GM21381 (cell line): ENCODE data around the gene SMOC2.
"Not testable (repeated sequence)": the region's sequence is repeated elsewhere in the genome, so short reads cannot be mapped to it uniquely, and the experiment has no call there.

Source experiments
- ATAC-seq: cut with Tn5 transposase; IDR thresholded peaks from one replicate; pipeline ENCODE4 v1.9.1; 2021; ENCODE audit warnings: mild to moderate bottlenecking, moderate library complexity; ENCODE audit not compliant: unreplicated experiment

SMOC2 gene

DNA sequence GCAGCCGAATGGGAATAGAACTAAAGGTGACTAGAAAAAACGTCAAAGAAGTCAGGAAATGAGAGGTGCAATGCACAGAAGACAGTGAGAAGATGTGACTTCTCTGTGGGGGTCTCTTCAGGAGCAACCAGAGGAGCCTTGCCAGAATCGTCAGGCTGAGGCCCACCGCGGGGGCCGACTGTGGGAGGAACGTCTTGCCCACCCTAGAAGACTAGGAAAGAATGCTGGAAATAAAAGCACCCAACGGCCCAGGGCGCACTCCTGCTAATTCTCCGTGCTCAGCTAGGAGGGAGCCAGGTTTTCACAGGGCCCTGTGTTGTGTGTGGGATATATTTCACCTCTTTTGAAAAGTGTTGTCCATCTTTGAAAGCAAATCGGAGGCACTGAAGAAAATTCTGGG, 129.2 kb downstream of the SMOC2 start:
- no peak for ATAC-seq

DNA sequence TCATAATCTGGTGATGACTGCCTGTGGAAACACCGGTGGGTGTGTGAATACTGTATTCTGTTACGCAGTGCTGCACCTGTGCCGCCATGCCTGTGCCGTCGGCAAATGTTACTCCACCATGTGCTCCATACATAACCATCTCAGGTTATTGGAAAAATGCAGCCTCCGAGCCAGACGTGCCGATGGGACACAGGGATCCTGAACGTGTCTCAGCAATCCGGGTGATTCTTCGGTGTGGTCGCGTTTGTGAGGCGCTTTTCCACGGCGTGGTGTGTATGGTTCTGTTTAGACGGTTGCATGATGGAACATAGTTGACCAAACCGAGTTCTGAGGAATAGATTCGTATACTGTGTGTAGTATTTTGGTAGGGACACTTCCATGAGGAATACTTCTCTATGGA, 130.3 kb downstream of the SMOC2 start:
- ATAC-seq: no peak

DNA sequence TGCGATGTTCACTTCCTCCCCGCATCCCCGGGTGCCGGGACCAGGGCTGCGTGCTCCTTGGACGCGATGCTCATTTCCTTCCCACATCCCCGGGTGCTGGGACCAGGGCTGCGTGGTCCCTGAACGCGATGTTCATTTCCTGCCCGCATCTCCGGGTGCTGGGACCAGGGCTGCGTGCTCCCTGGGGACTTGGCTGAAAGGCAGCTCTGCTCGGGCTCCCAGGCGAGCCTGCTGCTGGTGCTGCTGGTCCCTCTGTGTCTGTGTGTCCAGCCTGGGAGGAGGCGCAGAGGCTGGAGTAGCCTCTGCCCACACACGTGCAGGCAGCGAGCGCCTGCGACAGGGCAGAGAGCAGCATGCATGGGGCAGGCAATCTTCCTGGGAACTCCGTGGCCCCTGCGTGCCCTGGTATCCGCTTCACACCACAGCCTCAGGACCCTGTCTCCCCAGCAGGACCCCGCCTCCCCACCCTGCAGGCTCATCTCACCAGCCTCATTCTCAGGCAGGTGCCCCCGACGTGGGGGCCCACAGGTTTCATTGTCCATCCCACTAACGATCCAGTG, 132.4 kb downstream of the SMOC2 start:
- ATAC-seq: not testable (repeated sequence)

DNA sequence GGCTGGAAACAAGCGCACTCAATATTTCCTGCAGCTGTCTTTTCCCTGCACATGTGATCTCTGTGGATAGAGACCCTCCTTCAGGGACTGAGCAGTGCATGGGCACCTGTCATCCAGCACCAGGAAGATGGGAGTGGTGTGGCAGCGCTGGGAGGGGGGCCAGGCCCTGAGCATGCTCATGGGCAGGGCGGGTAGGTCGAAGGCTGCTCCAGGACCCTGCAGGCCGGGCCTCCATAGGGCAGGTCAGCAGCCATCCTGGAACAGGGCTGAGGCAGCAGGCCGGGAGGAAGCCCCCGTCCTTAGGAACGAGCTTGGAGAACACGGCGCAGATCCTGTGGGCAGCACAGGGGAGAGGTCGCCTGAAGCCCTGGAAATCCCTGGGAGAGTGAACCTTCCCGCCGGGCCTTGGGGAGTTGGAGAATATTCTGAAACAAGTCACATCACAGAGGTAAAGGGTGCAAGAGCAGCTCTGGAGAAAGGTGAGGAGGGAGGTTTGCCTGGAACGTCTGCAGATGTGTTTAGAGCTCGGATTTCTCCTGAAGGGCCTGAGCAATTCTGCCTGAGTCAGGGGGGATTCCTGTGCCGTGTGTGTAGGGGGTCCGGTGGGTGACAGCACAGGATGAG, 133.2 kb downstream of the SMOC2 start:
- ATAC-seq: no peak

DNA sequence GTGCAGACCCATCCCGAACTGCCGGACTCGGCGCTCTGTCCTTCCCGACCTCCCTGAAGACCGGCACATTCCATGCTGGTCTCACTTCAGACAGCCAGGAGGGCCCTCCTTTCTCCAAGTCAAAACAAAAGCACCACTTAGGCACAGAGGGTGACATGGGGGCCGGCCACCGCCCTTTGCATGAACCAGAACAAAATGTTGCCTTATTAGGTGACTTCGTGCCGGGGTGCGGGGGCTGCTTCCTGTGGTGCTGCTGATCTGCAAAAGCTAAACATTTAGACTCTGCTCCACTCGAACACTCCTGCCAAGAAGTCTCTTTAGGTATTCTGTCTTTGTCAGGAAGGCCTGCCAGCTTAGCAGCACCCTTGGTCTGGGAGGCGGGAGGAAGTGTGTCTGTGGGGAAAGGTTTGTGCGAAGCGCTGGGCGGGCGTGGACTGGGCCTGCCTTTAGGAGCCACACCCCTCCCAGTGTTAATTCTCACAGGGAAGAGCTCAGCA, 133.8 kb downstream of the SMOC2 start:
- no peak for ATAC-seq

DNA sequence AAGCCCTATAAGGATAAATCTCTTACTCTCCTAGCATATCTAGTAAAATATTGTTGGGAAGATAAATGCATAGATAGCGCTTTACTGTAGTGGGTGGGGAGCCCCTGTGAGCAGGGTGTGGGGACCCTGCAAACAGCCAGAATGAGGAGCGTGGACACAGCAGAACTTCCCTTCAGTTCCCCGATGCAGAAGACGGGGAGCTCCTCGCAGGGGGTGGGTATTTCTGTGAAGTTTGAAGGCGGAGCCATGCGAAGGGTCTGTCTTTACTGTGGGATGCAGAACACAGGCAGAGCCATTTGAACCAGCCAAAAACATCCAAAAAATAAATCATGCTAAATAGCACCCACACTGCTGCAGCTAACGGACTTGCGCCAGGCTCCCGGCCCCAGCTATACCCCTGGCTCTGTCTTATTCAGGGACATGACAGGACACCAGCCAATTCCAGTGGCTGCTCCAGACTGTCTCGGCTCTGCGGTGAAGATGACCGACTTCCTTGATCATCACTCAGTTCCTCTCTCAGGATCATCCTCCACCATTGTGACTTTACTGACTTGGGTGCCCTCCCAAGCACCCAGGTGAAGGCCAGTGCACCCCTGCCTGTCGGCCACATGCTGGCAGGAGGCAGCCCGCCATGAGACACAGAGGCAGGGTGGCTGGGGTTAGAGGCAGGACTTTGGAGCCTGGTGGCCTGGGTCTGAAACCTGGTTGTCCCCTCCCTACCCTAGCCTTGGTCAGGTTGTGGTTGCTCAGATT, 134.5 kb downstream of the SMOC2 start:
- no peak for ATAC-seq

DNA sequence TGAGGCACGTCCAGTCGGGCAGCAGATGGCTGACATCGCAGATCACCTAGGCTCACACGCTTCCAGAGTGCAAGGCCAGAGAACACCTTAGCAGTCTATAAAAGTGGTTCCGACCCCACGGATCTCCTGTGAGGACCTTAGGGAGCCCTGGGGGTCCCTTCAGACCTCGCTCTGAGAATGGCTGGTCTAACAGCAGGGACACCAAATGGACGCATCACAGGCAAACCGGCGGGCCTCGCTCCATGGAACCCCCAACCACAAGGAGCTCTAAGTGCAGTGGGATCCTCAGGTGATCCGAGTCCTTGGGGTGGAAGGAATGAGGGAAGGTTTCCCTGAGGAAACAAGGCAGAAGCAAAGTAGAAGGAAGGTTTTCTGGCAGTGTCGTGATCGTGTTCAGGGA, 135.4 kb downstream of the SMOC2 start:
- no peak for ATAC-seq

DNA sequence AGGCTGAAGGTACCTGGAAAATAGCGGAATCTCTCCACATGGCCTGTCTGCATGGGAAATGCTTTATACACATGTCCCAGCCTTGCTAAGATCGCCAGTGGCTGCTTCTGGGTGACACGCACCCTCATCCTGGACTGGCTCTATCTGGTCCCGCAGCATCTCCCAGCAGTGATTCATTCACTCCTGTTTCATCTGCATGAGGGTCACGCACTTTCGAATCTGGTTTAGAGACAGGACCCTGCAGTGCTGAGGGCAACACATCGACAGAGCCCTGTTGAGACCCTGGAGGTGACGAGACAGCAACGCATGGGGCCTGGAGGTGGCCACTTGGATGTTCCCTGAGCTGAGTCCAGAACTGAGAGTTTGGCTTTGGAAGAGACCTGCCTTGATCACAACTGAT, 136.5 kb downstream of the SMOC2 start:
- no peak for ATAC-seq

DNA sequence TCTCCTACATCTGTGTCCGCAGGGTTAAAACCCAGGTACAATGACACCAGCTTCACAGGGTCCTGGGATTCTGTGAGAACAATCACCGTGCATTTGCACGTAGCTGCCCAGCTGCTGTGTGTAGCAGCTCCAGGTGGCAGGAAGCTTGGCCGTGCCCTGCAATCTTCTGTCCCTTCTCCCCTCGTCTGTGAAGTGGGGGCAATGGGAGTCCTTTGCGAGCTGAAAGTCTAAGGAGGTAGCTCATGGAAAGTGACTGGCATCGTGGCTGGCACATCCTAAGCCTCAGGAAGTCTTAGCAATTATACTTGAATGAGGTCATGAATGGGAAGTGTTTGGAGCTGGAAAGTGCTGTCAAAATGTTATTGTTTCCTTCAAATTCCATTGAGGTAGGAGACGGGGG, 137.1 kb downstream of the SMOC2 start:
- ATAC-seq: no peak

DNA sequence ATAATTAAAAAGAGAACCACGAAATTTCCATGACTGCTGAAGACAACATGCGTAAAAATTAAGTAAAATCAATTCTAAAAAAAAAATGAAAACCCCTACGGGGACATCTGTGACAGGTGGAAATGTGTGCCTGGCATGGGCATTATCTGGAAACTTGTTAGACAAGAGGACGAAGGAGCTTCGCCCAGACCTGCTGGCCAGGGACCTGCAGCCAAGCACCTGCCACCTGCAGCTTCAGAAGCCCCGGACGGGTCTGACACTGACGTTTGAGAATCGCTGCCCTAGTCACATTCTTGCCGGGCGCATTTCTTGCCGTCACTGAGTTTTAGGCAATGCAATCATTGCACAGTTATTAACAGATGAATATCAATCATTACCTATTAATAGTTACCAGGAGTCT, 140.3 kb downstream of the SMOC2 start:
- ATAC-seq: no peak

DNA sequence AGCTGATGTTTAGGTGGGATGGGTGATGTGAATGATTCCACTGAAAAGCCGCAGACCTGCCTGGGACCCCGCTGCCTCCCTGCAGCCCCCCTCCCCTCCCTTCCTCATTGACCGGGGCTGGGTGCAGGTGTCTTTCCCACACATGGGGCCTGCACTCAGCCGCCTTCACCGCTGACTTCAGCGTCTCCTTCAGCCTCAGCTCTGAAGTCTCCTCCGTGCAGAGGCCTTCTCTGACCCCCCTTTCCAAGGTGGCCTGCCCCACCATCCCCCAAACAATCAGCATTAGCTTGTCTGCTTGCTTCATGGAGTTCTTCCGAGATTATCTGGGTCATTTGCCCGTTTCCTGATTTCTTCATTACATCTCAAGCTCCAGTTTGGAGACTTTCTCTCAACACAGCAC, 140.7 kb downstream of the SMOC2 start:
- ATAC-seq: no peak

DNA sequence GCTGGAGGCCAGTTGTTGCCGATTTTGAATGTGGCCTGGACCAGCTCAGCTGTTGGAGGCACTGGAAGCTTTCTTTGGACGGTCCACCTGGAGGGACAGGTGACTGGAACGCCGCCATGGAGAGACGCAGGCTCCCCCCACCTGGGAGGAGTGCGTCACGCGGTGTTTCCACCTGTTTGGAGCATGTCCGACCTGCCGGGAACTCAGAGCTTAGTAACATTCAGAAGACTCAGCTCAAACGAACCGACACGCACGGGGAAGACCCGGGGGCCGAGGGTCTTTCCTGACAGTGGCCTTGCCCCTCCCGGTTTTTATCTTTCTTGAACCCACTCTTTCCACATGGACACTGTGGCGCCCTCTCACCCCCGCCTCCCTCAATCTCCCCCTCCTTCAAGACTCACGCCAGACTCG, 141.6 kb downstream of the SMOC2 start:
- ATAC-seq: no peak

DNA sequence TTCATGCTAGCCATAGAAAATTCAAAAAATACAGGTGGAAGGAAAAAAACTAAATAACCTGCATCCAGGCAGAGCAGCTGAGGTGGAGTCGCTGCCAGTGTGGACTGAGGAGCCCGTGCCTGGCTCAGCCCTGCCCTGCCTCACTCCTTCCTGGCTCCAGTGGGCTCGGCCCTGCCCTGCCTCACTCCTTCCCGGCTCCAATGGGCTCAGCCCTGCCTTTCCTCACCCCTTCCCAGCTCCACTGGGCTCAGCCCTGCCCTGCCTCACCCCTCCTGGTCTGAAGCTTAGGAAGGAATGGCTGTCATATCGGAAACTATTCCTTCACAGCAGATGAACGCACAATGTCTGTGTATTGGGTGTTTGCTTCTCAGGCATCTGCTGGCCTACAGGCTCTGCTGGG, 142.1 kb downstream of the SMOC2 start:
- ATAC-seq: no peak

DNA sequence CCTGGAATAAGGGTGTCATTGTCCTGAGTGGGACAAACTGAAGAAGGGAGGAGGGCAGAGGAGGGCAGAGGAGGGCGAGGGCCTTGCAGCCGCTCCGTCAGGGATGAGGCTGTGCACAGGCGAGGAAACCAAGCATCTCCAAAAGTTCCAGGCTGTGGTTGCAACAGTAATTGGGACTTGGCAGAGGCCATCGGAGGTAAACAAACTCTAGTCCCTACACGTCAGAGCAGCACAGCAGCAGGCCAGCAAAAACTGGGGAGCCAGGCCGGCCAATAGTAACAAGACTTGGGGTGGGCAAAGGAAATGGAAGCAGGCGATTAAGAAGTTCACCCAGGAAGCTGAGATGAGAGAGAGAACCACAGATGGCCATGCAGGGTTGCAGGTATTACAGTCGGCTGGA, 142.8 kb downstream of the SMOC2 start:
- ATAC-seq: no peak

DNA sequence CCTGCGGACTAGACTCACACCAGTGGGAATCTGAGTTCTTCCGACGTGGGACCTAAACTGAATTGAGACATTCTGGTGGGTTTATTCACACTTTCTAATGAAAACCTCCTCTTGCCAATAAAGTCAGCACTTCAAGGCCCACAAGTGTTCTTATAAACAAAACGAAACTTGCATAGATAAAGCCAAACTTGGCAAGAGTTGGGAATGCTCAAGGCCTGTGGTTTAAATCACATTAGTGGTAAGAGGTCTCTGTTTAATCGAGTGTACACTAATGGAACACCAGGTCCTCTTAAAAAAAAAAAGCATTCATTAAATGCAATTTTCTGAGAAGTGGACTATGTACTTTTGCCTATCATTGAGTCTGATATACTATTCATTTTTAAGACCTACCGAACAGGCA, 143.3 kb downstream of the SMOC2 start:
- ATAC-seq: no peak

DNA sequence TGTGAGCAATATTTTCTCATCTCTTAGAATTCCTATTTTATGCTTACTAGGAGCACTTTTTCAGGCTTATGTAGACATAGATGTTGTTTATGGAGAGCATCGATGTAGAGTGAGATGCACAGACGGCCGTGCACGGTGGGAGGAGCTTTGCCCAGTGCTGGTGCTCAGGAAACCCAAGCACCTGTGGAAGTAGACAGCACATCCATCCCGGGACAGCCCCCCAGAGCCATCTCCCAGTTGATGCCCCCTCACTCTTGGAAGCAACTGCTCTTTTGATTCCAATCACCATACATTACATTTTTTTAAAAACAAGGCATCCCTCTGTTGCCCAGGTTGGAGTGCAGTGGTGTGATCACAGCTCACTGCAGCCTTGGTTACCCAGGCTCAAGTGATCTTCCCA, 143.7 kb downstream of the SMOC2 start:
- ATAC-seq: no peak

DNA sequence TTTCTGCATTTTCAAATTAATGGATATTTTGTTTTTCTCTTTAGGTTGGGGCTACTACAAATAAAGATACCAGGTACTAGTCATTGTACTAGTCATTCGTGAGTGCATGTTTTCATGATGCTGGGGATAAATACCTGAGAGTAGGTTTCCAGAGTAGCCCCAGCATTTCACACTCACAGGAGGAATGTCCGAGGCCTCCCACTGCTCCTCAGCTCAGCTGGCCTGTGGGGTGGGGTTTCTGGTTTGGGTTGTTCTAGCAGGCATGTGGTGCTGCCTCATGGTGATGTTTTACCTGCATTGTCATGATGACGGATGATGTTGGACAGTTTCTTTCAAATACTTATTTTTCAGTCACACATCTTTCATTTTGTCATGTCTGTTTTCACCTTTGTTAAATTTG, 144.5 kb downstream of the SMOC2 start:
- ATAC-seq: no peak

DNA sequence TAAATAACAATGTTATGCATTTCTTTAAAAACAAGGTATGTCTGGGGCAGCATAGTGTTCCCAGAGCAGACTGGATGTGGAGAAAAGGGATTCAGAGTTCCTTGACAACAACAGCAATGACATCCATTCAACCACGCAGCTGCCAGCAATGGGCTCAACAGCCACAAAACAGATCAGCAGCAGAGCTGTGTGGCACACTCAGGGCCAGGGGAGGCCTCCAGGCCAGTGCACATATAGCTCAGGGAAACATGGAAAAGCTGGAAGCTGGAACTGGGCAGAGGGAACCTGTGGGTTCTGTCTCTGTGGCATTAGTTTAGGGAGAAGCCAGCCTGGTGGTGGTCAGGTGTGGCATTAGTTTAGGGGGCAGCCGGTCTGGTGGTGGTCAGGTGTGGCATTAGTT, 148.3 kb downstream of the SMOC2 start:
- no peak for ATAC-seq

DNA sequence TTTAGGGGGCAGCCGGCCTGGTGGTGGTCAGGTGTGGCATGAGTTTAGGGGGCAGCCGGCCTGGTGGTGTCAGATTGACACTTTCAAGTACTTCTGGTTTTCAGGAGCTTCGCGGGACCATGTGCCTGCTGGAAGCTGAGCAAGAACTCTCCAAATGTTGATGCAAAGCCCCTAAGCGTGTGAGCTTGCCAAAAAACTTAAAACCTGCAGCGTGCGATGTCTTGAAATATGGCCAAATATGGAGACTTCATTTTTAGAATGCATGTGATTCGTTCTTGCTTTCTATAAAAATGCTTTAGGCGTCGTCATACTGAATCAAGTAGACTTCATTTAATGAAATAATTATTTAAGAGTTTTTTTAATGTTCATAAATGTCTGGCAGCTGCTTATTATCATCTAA, 149.4 kb downstream of the SMOC2 start:
- ATAC-seq: no peak

DNA sequence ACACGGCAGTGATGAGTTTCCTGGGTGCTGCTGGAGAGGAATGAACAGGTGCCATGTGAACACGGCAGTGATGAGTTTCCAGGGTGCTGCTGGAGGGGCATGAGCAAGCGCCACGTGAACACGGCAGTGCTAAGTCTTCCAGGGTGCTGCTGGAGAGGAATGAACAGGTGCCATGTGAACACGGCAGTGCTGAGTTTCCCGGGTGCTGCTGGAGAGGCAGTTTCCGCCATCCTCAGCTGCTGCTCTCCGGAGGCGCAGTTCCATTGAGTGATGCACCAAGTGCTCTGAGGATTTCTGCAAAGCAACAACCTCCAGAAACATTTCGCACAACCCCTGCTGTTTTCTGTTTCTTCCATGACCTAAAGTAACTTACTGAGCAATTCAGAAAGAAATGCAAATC, 155.4 kb downstream of the SMOC2 start:
- ATAC-seq: no peak

DNA sequence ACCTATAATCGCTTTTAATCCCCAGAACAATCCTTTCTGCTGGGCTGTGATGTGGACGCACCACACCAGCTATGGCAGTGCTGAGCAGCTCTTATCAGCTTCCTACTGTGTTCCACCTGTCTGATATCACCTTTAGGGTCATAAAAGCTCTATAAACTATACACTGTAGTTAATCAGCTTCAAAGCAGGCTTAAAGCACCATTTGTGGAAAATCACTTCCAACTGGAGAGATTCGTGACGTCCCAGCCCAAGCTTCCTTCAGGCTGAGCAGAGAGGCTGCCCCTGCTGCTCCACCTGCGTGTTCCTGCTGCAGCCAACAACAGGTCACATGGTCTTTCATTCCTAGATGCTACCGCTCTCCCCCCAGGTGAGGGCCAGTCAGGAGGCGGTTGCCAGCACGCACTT, 156.5 kb downstream of the SMOC2 start:
- no peak for ATAC-seq
